ENCODE data around the gene SLC1A1. TPM values are rescaled to one million over a fixed set of nuclear protein-coding genes. Genes with fewer than 3 reads are reported as not detected.
A peak's percentile ranks its signal among the peaks of the same experiment; 100 is the strongest.

Gene SLC1A1
- total RNA-seq, 1 experiment from 2014 or later, result 8.5 TPM

- peak overlapping the region; percentile 64; the same call in 1 of the 2 replicates for H3K27ac Mint-ChIP-seq
- DNase-seq (ENCODE audit: low spot score) (no peak), ATAC-seq (no peak)
- H3K36me3 Mint-ChIP-seq, result no peaks in the 10 kb centered on the region
- no peak overlapping the region for H3K4me3 Mint-ChIP-seq
- ChIA-PET POLR2A (no interaction called here), CTCF (no interaction called here)
- no peaks in the 10 kb centered on the region for H3K9me3 Mint-ChIP-seq
- TF ChIP-seq GABPB1 (CRISPR knock-in tag; IDR thresholded peaks at IDR 0.05) (no peak), PRRX2 (CRISPR knock-in tag; IDR thresholded peaks at IDR 0.05) (no peak), CBFB (CRISPR knock-in tag; IDR thresholded peaks at IDR 0.05; ENCODE audit: low read depth) (no peak), JUN (CRISPR knock-in tag; IDR thresholded peaks at IDR 0.05) (no peak), NR2C2 (CRISPR knock-in tag; IDR thresholded peaks at IDR 0.05) (no peak)
- TF ChIP-seq, protein P1, sequence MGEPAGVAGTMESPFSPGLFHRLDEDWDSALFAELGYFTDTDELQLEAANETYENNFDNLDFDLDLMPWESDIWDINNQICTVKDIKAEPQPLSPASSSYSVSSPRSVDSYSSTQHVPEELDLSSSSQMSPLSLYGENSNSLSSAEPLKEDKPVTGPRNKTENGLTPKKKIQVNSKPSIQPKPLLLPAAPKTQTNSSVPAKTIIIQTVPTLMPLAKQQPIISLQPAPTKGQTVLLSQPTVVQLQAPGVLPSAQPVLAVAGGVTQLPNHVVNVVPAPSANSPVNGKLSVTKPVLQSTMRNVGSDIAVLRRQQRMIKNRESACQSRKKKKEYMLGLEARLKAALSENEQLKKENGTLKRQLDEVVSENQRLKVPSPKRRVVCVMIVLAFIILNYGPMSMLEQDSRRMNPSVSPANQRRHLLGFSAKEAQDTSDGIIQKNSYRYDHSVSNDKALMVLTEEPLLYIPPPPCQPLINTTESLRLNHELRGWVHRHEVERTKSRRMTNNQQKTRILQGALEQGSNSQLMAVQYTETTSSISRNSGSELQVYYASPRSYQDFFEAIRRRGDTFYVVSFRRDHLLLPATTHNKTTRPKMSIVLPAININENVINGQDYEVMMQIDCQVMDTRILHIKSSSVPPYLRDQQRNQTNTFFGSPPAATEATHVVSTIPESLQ (CRISPR knock-in tag; IDR thresholded peaks at IDR 0.05), result no peak
- peaks cover 2% of the 10 kb centered on the region; the same call in 1 of the 2 replicates for H3K27me3 Mint-ChIP-seq (ENCODE audit: low read depth)
- peaks cover 23% of the 10 kb centered on the region for H3K4me1 Mint-ChIP-seq
Measured at GRCh38 chr9:4497395-4497794, 7.1 kb downstream of the SLC1A1 start.

DNA sequence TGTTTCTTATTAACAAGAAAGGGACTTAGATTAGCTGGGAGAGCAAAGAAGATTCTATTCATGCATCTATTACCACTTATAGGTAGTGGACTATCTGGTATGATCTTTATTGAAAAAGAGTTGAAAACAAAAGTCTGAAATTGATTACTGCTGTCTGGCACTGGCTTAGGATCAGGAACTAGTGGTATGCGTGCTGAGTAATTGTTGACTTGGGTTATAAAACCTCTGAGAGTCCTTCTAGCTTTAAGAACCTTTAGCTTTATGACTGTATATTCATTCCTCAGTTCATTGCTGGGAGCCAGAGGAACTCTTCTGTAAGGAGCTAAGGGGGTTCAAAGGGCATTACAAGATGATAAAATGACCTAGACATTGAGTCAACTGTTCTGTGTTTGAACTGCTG is 7.6 kb downstream of the SLC1A1 start:
- no peaks in the 10 kb centered on the region for H3K36me3 Mint-ChIP-seq
- H3K27me3 Mint-ChIP-seq (ENCODE audit: low read depth), result peaks cover 2% of the 10 kb centered on the region; the same call in 1 of the 2 replicates
- no peak overlapping the region for H3K4me3 Mint-ChIP-seq
- H3K9me3 Mint-ChIP-seq, result no peaks in the 10 kb centered on the region
- DNase-seq (ENCODE audit: low spot score) (no peak), ATAC-seq (no peak)
- H3K4me1 Mint-ChIP-seq, result peaks cover 19% of the 10 kb centered on the region
- H3K27ac Mint-ChIP-seq, result no peak overlapping the region
- CTCF ChIA-PET, result no interaction called here
- TF ChIP-seq ATF2 (CRISPR knock-in tag; IDR thresholded peaks at IDR 0.05; ENCODE audit: borderline replicate concordance, low read depth) (no peak), HMGA2 (CRISPR knock-in tag; IDR thresholded peaks at IDR 0.05) (no peak)
- POLR2A ChIA-PET, result no interaction called here

DNA sequence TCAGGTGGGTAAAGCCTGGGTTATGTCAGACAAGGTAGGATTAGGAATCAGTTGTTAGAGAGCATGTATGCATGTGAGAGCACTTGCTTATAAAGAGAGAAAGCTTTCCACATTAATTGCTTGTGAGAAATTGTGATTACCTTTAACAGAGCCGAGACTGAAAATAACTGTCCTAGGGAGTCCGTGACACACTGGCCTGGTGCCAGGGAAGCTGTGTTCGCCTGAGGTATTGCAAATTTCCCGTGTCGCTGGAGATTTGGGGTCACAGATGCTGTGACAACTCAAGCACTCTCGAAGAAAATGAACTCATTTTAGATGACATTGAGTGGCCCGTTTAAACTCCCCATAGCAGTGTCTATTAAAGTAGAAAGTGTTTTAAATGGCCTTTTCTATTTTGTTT is 9.6 kb downstream of the SLC1A1 start:
- ChIA-PET CTCF (interaction anchor here (1.1 kb wide), 1 partner anchor 49 kb away, joined by 3 read pairs; no protein-coding TSS in a partner anchor), POLR2A (no interaction called here)
- Mint-ChIP-seq H3K27ac (no peak overlapping the region), H3K4me3 (no peak overlapping the region), H3K27me3 (ENCODE audit: low read depth) (peaks cover 2% of the 10 kb centered on the region; the same call in 1 of the 2 replicates), H3K36me3 (no peaks in the 10 kb centered on the region; the same call in 1 of the 2 replicates), H3K9me3 (no peaks in the 10 kb centered on the region), H3K4me1 (peaks cover 11% of the 10 kb centered on the region)
- TF ChIP-seq, protein P2, sequence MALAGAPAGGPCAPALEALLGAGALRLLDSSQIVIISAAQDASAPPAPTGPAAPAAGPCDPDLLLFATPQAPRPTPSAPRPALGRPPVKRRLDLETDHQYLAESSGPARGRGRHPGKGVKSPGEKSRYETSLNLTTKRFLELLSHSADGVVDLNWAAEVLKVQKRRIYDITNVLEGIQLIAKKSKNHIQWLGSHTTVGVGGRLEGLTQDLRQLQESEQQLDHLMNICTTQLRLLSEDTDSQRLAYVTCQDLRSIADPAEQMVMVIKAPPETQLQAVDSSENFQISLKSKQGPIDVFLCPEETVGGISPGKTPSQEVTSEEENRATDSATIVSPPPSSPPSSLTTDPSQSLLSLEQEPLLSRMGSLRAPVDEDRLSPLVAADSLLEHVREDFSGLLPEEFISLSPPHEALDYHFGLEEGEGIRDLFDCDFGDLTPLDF (CRISPR knock-in tag; IDR thresholded peaks at IDR 0.05), result no peak
- ATAC-seq, result no peak
- DNase-seq (ENCODE audit: low spot score), result no peak

- ChIA-PET CTCF (no interaction called here), POLR2A (no interaction called here)
- TF ChIP-seq TP53 (CRISPR knock-in tag; IDR thresholded peaks at IDR 0.05) (no peak), NR1H2 (CRISPR knock-in tag; IDR thresholded peaks at IDR 0.05) (no peak), PREB (CRISPR knock-in tag; IDR thresholded peaks at IDR 0.05; ENCODE audit: borderline replicate concordance) (no peak), KAT7 (CRISPR knock-in tag; IDR thresholded peaks at IDR 0.05; ENCODE audit: borderline replicate concordance) (no peak)
- Mint-ChIP-seq H3K27ac (no peak overlapping the region), H3K9me3 (no peaks in the 10 kb centered on the region), H3K4me1 (peaks cover 3% of the 10 kb centered on the region), H3K27me3 (ENCODE audit: low read depth) (no peaks in the 10 kb centered on the region), H3K4me3 (no peak overlapping the region), H3K36me3 (no peaks in the 10 kb centered on the region; the same call in 1 of the 2 replicates)
- ATAC-seq (no peak), DNase-seq (ENCODE audit: low spot score) (no peak)
Measured at GRCh38 chr9:4501147-4501507, 10.9 kb downstream of the SLC1A1 start.
